Stimulated activated CD4-positive, alpha-beta T cell treated with anti-CD3 and anti-CD28 coated beads, Interleukin-1b, Interleukin-23, amount 100 ng/mL, for 48 hours (primary cell): ENCODE results near the gene GJA5.

Experiments
- DNase-seq: peaks from one replicate; pipeline ENCODE4 v3.0.0-alpha.2; 2020

Gene GJA5

DNA sequence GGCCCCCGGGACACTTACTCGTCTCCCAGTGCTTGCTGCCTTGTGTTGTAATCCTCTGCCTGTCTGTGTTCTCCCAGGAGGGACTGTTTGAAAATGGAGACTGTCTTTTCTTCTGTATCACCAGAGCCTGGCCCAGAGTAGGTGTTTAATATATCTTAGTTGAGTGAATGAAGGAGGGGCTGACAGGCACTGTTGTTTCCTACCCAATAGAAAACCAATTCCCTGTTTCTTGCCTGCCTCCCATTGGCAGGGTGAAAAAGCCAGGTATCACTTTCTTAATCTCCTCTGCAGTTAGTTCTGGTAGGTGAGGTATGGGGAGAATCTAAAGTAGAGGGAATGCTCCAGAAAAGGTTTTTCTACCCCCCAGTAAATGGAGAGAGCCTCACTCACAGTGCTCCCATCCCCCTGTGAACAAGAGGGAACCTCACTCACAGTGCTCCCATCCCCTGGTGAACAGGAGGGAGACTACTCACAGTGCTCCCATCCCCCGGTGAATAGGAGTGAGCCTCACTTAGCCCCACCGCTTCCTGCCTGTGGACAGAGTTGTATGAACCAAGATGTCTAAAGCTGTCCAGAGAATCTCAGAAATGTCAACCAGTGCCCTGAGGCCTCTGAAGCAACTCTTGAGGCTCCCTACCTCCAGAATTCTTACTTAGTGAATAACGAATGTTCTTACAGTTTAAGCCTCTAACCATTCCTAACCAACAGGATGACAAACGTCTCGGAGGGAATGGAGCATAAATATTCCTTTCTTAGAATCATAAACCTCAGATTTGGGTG, at the start of gene GJA5:
GJA5 (minus strand) TSS at position 122 of the 780 bp plus-strand sequence. CDS start 1,364 bp downstream, outside the sequence.
- no peak for DNase-seq

DNA sequence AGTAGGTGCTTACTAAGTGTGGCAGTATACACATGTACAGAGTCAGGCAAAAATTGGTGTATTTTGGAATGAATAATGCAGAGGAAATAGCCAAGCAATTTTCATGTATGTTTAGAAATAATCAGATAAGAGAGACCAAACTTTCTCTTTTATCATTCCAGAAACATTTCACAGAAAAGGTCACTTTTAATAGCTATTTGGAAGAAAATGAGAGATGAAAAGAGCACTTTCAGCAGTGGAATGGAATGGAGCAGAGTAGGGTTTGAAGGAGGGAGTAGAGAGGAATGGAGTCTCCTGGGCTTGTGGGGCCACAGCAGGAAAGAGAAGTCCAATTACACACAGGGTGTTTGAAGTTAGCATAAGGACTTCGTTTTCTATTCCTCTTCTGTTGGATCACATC, 48.8 kb upstream of the GJA5 start:
- no peak for DNase-seq

DNA sequence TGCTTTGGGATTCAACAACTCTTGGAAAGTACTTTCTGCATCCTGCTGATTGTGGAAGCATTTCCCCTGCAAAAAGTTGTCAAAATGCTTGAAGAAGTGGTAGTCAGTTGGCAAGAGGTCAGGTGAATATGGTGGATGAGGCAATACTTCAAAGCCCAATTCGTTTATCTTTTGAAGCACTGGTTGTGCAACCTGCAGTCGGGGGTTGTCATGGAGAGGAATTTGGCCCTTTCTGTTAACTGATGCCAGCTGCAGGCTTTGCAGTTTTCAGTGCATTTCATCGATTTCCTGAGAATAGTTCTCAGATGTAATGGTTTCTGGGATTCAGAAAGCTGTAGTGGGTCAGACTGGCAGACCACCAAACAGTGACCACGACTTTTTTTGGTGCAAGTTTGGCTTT, 47.6 kb upstream of the GJA5 start:
- no peak for DNase-seq

DNA sequence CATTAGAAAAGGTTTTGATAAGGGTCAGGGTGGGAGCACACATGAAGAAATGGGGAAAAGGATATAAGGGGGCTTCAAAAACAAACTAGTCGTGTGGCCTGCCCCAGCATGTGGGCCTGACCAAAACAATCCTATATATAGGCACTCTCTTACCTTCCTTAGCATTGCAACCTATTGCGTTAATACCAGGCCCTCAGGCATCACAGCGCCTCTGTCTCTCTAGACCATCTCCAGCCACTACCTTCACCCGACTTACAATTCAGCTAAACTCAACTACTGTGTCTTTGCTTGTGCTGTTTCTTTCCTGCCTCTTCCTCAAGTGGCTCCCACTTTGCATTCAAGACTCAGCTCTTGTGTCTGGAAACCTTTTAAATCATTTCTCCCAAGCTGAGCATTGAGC, 47.0 kb upstream of the GJA5 start:
- no peak for DNase-seq

DNA sequence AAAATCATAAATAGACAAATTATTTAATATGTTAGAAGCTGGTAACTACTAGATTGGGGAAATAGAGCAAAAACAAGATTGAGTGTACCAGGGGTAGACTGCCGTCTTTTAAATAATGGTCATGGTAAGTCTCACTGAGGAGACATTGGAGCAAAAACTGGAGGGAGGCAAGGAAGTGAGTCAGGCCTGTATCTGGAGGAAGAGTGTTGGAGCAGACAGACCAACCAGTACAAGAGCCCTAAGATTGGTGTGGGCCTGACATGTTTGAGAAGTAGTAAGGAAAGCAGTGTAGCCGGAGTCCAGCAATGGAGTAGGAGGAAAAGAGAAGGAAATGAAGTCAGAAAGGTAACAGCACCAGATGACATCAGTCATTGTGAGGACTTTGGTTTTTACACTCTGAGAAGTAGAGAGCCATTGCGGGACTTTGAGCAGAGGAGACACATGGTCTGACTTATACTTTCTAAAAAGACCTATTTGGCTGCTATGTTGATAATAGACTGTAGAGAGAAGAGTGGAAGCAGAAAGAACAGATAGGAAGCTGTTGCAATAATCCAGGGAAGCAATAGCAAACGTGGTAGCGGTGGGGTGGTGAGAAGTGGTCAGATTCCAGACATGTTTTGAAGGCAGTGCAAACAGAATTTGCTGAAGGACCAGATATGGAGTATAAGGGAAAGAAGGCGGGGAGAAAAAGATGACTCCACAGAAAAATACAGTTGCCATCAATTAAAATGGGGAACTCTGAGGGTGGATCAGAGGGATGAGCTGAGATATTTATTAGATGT, 44.7 kb upstream of the GJA5 start:
- DNase-seq, result no peak

DNA sequence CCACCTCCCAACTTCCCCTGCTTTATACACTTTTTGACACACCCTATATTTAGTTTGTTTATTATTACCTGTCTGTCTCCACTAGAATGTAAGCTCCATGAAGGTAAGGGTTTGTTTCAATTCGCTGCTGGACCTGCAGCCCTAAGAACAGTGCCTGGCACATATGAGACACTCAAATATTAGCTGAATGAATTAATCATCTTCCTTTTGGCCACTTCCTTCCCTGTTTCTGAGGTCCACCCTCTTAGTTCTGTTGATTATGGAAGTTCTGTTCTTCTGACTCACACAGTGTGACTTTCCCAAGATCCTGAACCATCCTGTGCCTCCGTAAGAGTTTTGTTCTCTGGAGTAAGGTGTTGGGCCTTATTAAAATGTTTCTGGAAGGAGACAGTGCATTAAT, 40.4 kb upstream of the GJA5 start:
- DNase-seq, result no peak

DNA sequence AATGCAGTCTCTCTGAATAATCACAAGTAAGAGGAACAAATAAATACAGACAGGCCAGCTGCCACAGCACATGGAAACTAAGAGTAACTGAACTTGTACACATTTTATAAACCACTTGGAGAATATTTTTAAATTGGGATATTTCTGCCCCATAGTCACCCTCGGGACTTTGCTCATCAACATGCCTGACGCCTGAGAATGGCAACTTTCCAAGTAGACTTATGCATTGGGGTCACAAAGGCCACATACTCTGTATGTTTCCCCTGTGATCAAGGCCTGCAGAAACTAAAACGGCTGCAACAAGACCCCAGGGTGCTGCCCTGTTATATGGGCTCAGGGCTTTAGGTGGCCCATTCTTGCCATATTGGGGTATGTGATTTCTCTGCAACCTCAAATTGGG, 38.3 kb upstream of the GJA5 start:
- no peak for DNase-seq

DNA sequence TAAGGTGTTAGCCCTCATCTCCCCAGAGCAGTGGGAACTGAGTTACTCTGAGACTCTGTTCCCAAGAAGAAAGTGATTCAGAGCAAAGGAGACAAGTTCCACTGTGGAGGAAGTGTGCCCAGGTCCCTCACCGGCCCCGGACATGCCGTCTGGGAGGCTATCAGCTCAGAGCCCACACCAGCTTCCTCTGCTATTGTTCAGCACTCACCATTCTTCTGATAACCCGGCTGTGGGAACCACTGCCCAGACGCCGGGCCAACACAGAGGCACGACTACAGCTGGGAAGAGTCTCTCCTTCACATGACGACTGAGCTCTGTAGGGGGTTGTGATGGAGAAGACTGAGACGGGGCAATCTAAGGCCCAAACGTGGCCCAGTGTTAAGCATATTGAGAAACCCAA, 34.2 kb upstream of the GJA5 start:
- DNase-seq, result no peak

DNA sequence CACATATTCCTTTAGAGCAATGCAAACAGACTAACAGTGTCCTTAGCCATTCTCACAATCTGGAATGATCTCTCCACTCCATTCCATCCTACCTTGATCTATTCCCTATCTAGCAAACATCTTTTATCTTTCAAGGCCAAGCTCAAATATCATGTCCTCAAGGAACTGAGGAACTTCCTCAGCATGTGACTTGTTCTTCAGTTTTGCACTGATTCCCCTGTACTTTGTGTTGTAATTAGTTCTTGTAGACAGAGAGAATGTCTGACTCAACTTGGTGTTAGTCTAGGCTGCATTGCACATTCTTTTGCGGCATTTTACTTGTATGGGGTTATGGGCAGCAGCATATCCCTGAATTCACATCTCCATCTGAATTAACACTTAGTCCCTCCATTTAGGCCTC, 31.5 kb upstream of the GJA5 start:
- no peak for DNase-seq

DNA sequence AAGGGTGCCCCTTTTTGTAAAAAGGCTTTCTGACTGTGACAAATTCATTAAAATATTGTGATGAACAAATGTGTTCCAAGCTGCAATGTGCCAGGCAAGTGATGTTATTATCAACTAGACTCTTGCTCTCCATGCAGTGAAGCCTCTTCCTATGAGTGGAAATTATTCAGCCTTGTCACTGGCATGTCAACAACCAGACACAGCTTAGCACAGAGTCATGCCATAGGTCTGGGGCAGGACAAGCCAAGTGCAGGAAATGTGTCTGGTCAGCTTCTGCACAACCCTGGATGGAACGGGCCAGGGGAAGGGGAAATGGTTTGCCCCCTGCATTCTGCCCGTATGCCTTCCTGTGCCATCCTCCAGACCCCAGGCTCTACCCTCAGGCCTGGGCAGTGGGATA, 27.4 kb upstream of the GJA5 start:
- no peak for DNase-seq

DNA sequence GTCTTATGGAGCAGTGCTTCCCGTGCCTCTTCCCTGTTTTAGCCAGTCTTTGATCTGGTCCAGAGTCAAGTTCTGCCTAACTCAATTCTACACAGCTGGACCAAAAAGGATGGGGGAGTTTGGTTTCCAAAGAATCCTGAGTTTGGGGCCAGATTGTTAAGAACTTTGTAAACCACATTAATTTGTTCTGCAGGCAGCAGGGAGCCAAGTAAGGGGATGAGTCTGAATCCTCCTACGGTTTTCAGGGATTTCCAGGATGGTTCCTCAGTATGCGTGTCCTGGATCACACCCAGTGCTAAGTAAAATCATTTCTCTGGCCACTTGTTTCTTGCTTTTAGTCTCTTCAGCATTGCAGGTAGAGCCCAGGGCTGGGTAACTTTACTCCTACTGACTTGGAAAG, 26.1 kb upstream of the GJA5 start:
- no peak for DNase-seq

DNA sequence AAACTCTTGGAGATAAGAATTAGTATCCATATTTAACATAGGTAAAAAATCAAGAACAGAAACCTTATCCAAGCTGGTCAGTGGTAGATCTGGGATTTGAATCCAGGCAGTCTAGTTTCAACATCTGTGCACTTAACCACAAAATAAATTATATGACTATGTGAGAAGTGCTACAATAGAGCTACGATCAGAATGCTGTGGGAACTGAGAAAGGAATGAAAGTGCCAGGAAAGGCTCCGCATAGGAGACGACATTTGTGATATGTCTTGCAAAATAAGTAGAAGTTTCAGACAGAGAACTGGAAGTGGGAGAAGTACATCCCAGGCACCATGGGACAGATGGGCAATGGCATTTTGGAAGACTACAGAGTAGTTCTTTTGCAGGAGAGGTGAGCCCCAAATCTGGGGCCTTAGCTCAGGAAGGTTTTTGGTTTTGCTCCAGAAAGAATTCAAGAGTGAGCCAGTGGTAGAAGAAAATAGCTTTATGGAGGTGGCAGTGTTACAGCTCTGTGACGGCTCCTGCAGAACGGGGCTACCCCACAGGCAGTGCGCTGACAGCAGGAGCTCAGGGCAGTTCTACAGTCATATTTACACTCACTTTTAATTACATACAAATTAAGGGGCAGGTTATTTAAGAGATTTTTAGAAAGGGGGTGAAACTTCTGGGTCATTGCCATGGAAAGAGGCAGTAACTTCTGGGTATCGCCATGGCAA, 25.5 kb upstream of the GJA5 start:
- no peak for DNase-seq

DNA sequence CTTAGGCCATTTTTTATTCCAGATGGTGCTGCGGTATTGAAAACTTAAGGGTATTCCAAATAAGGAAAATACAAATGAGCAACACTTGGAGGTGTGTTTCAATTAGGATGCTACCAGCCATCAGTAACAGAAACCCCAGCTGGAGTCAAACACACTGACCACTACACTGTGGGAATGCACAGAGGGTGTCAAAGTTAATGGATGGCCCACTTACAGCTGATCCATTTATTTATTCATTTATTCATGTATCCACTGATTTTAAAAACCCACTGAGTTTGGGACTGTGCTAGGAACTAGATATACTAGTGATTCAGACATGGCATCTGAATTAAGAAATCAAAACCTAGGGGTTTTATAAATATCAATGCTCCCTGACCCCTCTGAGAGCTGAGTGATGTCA, 24.5 kb upstream of the GJA5 start:
- no peak for DNase-seq

DNA sequence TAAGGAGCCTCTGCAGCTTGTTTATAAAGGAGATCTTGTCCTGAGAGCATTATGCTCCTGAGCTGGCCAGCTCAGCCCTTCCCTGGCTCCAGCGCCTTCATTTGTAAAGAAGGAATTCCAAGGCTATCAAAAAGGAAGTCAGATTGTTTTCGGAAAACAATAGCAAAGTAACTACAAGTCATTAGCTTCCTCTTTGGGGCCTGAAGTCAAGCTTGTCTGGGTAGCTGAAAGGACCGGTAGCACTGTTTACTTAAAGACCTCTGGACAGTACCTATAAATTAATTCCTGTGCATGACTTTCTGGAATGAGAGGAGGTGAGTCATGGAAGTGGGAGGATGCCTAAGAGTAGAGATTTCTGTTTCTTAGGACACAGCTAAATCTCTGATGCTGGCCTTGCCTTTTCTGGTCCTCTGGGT, 20.7 kb upstream of the GJA5 start:
- no peak for DNase-seq

DNA sequence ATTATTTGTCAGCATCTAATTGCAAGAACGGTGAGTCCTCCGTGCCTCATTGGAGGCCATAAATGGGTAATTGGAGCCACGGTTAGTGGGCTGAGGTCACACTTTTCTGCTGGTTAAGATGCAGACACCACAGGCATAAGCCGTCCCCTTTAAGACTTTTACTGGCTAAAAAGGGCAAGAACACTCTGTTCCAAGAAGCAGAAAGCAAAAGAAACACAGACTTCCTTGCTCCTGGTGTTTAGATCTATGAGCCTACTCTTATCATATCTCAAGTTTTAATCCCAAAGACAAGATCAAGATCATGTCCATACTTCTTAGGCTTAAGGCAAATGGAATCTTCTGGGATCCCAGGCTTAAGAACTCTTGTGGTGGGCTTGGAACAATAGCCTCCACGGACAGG, 17.3 kb upstream of the GJA5 start:
- DNase-seq, result no peak

DNA sequence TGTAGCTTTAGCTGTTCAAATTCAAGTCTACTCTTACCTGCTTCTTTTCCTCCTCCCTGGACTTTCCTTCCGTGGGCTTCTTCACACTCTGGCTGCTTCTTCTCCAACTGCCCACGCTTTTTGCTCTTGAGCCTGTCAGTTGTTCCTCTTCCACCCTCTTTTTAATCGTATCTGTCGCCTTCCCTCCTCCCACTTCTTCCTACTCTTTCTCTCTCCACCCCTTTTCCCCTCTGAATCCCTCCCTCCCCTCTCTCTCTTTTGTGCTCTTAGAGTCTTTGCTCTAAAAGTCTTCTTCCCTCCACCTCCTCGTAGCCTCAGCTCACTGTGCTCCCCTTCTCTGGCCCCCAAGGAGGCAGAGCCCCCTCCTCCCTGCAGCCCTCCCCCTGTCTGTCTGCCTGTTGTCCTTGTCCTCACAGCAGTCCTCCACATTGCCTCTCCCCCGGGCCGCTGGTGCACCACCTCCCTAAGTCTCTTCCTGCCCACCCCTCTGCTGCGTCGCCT, 12.9 kb upstream of the GJA5 start:
- DNase-seq, result no peak

DNA sequence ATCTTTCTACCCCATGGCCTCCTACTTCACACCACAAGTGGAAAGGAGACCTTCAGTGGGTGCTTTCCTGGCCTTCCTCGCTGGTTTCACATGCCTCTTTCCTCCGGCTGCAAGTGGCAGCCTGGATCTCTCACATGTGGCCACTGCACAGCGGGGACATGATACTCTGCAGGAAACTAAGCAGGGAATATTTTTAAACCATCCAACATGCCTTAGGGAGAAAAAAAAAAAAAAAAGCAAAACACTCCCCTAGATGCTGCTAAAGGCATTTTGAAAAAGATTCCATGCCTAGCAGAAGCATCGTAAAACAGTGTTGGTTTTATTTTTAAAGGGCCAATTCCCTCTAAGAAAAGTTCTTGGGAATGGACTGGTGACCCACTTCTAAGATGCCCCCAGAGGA, 12.2 kb upstream of the GJA5 start:
- no peak for DNase-seq

DNA sequence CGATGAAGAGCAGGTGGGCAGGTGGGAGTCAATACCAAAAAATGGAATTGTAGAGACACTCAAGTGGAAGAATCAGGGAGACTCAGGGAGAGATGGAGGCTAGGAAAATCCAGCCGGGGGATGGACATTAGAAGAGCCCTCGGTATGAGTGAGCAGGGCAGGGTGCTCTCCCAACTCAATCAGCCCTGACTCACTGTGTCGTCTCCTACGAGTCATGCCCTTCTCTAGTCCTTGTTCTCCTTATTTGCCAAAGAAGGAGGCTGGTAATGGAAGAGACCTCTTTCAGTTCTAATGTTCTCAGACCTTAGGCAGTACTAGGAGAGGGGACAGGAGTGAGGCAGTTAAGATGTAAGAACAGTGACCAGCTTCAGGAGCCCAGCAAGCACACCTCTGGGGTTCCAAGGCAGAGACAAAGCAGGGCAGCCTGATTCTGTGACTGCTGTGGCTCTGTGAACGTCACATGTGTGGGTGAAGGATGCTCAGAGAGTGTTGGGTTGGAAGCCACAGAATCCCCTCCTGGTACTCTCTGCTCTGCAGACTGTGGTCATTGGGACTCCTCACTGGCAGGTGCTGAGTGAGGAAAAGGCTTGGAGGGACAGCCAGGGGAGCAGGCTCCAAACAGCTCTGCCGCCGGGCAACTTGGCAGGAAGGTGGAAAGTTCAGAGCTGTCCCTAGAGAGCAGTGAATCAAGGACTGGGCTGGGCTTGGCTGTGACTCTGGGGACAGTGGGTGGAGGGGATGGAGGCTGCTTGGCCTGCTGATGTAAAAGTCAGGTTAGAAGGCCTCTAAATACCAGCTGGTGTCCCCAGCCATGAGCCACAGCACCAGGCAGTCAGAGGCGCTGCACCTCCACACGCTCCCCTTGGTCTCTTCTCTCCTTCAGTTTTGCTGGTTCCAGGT, 11.1 kb upstream of the GJA5 start:
- DNase-seq, result peak; percentile 4

DNA sequence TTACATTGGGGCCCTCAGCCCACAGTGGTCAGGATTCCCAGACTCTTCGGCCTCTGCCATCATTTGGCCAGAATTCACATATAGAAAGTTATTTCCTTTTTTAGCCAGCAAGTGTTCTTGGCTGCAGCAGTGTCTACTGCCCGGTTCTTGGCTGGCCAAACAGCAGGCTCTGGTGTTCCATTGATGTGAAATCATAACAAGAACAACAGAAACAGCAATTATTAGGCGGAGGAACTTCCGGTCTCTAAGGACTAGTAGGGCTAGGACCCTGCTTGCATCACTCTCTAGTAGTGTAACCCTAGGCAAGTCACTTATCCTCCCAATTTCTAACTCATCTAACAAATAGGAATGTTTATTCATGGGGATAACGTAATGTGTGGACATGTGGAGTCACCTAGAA, 8.7 kb upstream of the GJA5 start:
- DNase-seq, result no peak

DNA sequence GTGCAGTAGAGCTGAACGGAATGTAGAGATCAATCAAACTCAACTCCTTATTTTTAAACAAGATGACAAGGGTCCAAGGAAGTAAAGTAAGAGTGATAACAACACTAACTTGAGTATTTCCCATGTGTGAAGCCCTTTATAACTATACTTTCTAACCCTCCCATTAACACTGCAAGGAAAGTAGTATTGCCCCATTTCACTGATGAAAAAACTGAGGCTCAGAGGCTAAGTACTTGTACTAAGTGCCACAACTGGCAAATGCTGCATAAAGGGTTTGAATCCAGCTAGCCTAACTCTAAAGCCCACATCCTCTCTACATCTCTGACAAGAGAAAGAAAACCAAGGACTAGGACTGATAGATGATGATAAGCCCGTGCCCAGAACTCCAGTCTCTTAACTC, 8.2 kb upstream of the GJA5 start:
- DNase-seq, result no peak

DNA sequence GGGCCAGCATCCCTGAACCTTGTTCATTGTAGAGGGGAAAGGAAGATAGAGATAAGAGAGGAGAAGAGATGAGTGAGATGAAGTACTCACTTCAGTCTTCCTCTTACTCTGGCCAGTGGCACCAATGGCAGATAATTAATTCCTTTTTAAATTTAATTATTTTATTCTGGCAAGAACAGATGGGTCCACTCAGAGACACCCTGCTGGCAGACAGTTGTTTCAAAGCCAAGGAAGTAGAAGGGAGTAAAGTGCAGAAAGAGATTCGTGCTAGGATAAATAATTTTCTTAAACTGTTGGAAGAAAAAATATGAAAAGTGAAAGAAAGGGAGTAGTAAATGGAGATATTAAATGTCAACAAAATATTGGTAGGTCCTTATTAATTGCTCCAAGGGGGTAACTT, 7.7 kb upstream of the GJA5 start:
- no peak for DNase-seq

DNA sequence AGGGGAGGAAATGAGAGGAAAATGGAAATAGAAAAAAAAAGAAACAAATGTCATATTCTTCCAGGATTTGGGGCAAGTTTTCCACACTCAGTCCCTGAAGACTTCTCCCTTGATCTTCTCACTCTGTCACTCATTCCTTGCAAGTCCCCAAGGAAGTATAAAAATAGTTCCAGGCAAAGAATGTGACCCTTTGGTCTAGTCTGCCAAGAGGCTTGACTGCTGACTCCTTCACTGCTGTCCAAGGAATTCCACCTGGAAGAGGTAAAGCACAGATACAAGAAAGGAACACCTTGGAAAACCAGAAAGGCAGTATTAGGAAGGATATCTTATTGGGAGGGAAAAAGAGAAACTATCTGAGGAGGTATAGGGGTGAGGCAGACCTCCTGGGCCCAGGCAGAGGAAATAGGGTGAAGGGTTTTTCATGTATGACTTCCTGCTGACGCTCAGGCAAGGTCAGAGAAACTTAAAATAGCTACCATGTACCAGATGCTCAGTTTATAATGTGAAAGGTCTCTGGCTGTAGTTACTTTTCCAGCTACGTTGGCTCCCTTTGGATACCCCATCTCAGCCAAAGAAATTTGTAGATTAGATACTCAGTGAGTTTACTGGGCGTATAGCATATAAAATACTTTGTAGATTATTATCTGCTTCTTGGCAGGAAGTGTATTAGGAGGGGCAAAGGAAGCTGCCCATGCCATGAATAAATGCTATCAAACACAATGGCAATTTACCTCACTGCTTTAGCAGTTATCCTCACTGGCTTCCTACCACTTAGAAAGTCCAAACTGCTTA, 2.0 kb upstream of the GJA5 start:
- no peak for DNase-seq
